GM21390 (cell line): ENCODE results near the gene ZNF593.
A peak's percentile ranks its signal among the peaks of the same experiment; 100 is the strongest.

Experiments used
- ATAC-seq: cut with Tn5 transposase; IDR thresholded peaks from one replicate; pipeline ENCODE4 v1.9.1; 2021; ENCODE audit not compliant: unreplicated experiment

Gene ZNF593

DNA sequence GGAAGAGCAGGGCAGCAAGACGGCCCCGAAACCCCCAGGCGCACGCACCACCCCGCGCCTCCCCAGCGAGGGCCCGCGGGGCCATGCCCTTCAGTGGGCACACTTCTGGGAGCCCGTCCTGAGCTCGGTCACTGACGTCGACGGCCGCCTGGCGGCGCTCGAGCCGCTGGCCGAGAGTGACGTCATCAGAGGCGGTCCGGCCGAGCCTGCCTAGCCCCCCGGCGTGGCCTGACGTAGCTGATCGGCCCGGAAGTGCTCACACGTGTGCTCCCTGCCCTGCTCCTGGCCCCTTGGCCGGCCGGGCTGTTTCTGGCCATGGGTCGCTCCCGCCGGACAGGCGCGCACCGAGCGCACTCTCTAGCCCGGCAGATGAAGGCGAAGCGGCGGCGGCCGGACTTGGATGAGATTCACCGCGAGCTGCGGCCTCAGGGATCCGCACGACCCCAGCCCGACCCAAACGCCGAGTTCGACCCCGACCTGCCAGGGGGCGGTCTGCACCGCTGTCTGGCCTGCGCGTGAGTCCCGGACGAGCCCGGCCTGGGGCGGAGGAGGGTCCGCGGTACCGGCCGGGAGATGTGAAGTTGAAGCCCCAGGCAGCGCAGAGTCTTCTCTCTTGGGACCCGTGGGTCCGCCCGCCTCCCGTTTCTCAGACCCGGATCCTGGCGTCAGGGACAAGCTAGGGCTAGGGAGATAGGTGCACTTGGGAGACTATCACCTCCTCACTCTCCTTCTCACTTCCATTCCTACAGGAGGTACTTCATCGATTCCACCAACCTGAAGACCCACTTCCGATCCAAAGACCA is at the start of gene ZNF593:
ZNF593 (plus strand) TSS at position 240 of the 803 bp plus-strand sequence; CDS start at position 316, 76 bp downstream.
- ATAC-seq: peak; percentile 91

- no peak for ATAC-seq
These were observed 47.6 kb upstream of the ZNF593 start for GRCh38 chr1:26121854-26122773.

DNA sequence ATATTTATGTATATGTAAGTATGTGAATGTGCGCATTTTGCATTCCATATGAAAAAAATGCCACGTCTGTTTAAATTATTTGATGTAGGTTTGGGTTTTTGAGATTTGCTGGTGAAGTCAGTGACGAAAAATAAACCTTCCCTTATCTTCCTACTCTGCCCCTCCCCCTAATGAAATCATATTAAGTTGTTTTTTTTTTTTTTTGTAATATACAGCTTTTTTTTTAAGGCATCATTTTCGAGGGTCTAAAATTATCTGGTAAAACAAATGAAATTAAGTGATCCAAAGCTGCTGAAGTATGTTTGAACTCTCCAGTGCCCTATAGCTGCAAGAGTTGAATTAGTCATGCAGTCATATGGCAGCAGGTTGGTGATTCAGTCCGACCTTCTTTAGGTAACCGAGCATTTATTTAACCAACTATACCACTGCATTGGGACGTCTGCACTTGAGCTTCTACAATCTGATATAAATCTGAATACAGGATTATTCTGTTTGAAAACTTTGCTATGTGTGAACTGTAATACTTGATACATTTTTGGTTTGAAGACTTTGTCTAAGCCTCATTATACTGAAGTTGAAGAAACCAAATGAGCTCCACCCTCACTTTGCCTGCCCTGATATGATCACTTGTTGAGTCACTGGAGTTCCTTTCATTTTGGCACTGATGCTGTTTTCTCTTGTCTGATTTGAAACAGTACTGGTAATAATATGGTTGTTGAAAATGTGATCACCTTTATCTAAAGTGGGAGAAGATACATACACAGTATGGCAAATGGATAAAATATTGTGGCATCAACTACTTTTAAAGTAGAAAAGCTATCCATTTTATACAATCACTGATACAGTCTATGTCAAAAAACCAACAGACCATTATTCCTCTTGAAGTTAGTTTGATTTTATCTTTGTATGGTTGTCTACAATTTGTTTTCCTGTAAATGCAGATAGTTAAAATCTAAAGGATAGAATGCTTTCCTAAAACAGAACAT is 46.4 kb upstream of the ZNF593 start:
- no peak for ATAC-seq

DNA sequence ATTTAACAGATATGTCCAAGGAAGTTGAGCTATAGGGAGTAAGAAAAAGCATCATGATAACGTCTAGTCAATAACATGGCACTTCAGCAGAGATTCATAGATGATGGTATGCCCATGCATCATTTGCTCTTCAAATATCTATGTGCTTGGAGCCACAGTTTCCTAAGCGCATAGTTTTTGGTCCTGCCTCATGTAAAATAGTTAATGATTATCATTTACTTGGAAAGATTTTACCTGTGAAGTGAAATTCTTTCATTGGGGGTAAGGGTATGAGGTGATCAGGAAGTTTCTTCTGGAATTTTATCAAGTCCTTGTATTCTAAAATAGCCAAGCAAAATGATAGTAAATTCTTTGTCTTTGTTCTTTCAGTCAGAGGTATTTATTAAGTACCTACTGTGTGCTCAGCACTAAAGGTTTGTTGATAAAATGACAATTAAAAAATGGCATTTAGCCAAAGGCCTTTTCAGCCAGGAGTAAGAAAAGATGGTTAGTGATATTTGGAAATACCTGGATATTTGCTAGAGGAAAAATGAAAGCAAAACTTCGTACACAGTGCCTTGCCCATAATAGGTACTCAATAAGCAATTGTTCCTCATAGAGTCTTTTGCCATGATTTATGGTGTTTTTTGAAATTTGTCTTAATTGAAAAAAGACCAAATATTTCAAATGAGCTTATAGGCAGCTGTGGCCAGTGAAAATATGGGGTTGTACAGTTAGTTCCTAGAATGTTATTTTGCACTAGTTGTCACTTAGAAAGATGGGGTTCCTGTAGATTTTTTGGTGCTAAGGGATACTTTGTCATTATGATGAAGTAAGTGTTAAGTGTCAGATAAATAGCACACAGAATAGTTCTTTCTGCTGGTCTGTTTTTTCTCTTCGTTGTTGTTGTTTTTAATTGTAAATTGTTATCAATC is 45.0 kb upstream of the ZNF593 start:
- ATAC-seq: no peak

DNA sequence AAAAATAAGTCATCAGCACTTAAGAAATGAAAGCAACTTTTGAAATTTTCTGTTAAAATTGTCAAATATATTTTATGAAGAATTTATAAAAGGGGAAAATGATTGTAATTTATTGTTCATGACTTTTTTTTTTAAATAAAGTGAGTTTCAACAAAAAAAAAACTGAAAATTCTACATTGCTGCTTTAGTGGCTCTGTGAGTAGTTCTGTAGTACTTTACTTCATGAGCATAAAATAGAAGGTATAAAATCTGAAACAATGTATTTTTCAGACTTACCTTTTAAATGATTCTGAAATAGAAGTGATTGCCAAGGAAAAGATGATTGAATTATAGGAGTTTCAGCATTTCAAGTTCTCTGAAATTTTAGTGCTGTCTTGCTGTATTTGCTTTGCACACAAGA is 44.3 kb upstream of the ZNF593 start:
- no peak for ATAC-seq

GRCh38 chr1:26125946-26126320 is 43.8 kb upstream of the ZNF593 start:
- no peak for ATAC-seq

- no peak for ATAC-seq
These were observed 43.2 kb upstream of the ZNF593 start for GRCh38 chr1:26126321-26127084.

GRCh38 chr1:26127235-26128163 is 42.2 kb upstream of the ZNF593 start:
- no peak for ATAC-seq

DNA sequence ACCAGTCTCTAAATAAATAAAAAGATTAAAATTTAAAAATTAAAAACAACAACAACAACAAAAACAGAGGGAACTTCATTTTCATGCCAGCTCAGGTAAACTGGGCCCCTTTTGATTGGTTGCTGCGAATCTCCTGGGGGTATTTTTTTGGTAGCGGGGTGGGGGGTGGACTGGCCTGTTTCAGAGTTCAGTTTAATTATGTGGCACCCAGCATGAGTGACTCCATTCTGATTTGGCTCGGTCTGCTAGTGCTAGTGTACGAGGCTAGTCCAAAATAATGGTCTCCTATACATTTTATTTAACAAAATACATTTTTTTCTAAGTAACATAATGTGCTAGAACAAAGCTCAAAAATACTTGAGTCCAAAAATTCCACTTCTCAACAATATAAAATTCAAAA is 39.9 kb upstream of the ZNF593 start:
- ATAC-seq: no peak

GRCh38 chr1:26130695-26131094 is 39.0 kb upstream of the ZNF593 start:
- no peak for ATAC-seq

GRCh38 chr1:26132128-26132833 is 37.4 kb upstream of the ZNF593 start:
- no peak for ATAC-seq

GRCh38 chr1:26132834-26133167 is 36.9 kb upstream of the ZNF593 start:
- ATAC-seq: no peak

DNA sequence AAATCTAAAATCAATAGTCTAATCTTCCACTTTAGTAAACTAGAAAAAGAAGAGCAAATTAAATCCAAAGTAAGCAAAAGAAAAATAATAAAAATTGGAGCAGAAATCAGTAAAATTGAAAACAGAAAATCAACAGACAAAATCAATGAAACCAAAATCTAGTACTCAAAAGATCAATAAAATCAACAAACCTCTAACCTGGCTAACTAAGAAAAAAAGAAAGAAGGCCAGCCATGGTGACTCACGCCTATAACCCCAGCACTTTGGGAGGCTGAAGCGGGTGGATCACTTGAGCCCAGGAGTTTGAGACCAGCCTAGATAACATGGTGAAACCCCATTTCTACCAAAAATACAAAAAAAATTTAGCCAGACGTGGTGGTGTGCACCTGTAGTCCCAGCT is 35.2 kb upstream of the ZNF593 start:
- no peak for ATAC-seq

GRCh38 chr1:26138974-26139558 is 30.6 kb upstream of the ZNF593 start:
- no peak for ATAC-seq

DNA sequence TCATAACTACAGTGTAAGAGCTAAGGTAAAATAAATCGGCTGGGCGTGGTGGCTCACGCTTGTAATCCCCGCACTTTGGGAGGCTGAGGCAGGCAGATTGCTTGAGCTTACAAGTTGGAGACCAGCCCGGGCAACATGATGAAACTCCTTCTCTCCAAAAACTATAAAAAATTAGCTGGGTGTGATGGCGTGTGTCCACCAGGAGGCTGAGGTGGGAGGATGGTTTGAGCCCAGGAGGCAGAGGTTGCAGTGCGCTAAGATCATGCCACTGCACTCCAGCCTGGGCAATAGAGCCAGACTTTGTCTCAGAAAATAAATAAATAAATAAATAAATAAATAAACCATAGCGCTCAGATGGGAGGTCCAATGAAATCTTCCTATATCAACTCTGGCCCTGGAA is 27.5 kb upstream of the ZNF593 start:
- no peak for ATAC-seq

DNA sequence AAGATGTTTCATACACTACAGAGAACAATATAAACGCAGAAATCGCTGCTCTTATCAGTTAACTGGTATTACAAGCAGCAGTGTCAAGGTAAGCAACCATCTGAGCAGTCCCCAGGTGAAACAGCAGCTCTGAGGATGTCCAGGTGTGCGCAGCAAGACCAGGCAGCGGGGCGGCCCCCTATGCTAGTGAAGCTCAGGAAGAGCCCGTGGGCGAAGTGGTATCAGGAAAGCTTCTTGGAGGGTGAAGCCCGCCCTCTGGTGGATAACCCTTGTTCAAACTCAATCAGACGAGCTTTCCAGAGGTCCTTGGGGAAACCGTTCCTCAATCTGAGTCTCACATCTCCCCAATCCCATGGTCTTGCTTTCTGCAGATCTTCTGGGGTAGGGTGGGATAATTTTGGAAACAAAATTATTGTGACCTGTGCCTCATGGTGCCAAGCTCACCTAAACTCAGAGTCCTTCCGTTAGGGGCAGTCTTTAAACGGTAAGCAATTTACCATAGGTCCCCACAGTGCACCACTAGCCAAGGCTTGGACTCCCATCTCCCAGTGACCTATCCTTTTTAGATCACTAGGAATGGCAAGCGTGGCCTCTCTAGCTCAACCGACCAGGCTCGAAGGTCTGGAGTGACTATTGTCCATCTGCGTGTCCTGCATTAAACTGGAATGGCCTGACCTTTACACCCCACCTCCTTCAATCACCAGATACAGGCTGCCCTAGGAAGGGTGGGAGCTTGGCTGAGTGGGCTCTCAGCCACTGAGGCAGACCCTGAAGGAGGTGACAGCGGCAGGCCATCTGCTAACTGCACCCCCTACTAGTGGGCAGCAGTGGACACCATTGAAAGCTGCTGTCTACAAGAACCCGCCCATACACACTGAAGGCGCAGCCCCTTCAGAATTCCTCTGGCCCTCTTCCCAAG is 24.4 kb upstream of the ZNF593 start:
- ATAC-seq: no peak
